GM12864 (cell line): ENCODE measurements around the gene PTGES3L.
"Not testable (repeated sequence)": the region's sequence is repeated elsewhere in the genome, so short reads cannot be mapped to it uniquely, and the experiment has no call there.

Source experiments
- DNase-seq: peaks from one replicate; pipeline ENCODE4 v3.0.0-alpha.2; 2011; ENCODE audit warnings: low read depth
- H3K4me3 ChIP-seq: 2 replicates; pipeline ENCODE4 v1.5.1; 2011; ENCODE audit warnings: mild to moderate bottlenecking, low read depth, low read length, control low read depth
- TF ChIP-seq, protein P1 (sequence below): IDR thresholded peaks from 2 replicates; pipeline ENCODE4 v1.5.1; 2011; ENCODE audit warnings: low read depth, mild to moderate bottlenecking, moderate library complexity, low read length, control low read depth, inconsistent platforms; ENCODE audit errors: missing control alignments

The PTGES3L gene

DNA sequence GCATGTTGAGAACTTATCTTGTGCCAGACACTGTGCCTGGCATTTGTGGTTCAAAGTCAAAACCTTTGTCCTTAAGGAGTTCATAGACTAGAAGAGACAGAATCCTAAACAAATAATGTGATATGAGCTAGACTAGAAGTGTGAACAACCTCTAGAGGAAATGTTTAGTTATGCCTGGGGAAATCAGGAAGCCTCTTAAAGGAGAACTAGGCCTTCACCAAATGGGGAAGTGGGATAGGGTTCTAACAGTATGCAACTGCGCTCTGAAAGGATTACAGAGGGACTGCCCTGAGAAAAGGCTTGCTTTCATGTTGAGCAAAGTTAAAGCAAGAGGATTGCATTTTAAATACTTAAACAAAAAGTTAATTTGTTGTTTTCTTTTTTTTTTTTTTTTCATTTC lies 5.3 kb upstream of the PTGES3L start:
- DNase-seq: peak; percentile 80
- H3K4me3 ChIP-seq: no peak overlapping the region; the same call in 1 of the 2 replicates
- TF ChIP-seq, protein P1, sequence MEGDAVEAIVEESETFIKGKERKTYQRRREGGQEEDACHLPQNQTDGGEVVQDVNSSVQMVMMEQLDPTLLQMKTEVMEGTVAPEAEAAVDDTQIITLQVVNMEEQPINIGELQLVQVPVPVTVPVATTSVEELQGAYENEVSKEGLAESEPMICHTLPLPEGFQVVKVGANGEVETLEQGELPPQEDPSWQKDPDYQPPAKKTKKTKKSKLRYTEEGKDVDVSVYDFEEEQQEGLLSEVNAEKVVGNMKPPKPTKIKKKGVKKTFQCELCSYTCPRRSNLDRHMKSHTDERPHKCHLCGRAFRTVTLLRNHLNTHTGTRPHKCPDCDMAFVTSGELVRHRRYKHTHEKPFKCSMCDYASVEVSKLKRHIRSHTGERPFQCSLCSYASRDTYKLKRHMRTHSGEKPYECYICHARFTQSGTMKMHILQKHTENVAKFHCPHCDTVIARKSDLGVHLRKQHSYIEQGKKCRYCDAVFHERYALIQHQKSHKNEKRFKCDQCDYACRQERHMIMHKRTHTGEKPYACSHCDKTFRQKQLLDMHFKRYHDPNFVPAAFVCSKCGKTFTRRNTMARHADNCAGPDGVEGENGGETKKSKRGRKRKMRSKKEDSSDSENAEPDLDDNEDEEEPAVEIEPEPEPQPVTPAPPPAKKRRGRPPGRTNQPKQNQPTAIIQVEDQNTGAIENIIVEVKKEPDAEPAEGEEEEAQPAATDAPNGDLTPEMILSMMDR: no peak

DNA sequence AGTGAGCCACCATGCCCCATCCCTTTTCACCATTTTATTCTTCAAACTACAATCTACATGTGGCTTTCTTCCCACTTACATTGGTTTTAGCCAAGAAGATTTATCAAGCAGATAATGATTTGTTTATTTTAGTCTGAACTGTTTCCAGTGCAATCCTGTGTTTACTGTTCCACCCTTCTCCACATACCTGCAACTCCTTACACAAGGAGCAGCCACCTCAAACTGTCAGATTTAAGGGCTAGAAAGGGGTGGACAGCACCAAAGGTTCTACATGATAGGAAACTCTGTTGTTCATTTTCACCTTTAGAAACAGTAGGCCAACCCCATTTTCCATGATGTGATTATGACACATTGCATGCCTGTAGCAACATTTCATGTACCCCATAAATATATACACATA lies 2.4 kb upstream of the PTGES3L start:
- TF ChIP-seq, protein P1: no peak

DNA sequence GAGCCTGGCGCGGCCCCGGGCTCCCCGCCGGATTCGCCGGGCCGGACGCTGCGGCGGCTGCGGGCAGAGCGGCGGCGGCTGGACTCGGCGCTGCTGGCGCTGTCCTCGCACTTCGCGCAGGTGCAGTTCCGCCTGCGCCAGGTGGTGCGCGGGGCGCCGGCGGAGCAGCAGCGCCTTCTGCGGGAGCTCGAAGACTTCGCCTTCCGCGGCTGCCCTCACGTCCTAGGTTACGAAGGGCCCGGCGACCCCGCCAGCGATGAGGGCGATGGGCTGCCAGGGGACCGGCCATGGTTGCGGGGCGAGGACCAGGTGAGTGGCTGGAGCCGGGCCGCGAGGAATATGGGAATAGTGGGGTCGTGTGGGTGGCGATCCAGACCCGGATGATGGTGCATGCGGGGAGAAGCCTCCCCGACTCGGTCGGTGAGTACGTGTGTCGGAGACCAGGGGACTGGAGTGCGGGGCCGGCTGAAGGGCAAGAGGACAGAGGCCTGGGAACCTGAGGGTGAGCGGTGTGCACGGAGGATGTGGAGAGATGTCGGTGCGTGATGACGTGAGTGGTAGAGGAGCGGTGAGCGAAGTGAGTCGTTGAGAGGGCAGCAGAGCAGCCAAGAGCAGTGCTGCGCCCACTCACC lies 1.0 kb upstream of the PTGES3L start:
- TF ChIP-seq, protein P1: peak; percentile 31
- no peak for DNase-seq

More for the DNA sequence above, 2.4 kb upstream of the PTGES3L start:
- no peak for DNase-seq
- H3K4me3 ChIP-seq: no peak overlapping the region; the same call in 1 of the 2 replicates

DNA sequence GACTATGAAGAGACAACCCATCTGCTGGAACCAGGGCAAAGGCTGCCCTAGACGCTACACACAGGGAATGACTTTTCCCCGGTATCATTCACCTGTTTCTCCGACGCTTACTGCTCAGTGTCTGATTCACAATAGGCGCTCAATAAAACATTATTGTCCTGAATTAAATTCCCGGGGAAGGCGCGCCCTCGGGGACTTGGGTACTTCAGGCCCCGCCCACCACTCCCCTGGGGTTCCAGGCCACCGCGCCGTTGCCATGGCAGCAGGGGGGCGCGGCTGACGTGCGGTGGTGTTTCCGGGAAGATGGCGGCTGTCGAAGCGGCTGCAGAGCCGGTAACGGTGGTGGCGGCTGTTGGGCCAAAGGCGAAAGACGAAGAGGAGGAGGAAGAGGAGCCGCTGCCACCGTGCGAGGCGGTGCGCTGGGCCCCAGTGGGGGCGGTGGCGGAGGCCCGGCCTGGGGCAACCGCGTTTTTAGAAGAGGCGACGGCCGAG lies 440 bp upstream of the PTGES3L start, which contains the start of gene RUNDC1:
TSS of gene RUNDC1 (plus strand) at position 292 of the 492 bp plus-strand sequence. CDS start at position 304, 12 bp downstream.
- TF ChIP-seq, protein P1: no peak
- DNase-seq: no peak
- H3K4me3 ChIP-seq: peak within 1 kb of the TSS; percentile 88

More for the DNA sequence above, 1.0 kb upstream of the PTGES3L start:
- H3K4me3 ChIP-seq: peak overlapping the region; percentile 88

DNA sequence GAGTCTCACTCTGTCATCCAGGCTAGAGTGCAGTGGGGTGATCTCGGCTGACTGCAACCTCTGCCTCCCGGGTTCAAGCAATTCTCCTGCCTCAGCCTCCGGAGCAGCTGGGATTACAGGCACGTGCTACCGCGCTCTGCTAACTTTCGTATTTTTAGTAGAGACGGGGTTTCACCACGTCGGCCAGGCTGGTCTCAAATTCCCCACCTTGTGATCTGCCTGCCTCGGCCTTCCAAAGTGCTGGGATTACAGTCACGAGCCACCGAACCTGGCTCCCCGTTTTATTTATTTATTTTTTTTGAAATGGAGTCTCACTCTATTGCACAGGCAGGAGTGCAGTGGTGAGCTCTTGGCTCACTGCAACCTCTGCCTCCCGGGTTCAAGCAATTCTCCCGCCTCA lies 4.2 kb downstream of the PTGES3L start:
- not testable (repeated sequence) for DNase-seq, H3K4me3 ChIP-seq

DNA sequence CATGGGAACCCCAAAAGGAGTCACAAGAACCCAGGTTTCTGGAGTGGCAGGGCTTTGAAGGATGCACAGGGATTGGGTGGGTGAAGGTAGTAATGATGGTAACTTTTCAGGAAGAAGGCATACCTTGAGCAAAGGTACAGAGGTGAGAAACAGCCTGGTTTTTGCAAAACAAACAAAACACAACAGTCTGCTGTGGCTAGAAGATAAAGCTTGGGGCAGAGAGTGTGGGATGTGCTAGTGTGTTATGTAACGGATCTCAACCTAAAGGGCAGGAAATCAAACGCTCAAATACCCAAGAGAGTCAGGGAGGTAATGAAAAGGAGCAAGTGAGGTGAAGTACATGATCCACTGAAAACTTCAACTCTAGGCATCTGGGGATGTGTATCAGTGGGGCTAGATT lies 4.6 kb downstream of the PTGES3L start:
- DNase-seq: no peak
- no peak overlapping the region for H3K4me3 ChIP-seq
- TF ChIP-seq, protein P1: no peak

DNA sequence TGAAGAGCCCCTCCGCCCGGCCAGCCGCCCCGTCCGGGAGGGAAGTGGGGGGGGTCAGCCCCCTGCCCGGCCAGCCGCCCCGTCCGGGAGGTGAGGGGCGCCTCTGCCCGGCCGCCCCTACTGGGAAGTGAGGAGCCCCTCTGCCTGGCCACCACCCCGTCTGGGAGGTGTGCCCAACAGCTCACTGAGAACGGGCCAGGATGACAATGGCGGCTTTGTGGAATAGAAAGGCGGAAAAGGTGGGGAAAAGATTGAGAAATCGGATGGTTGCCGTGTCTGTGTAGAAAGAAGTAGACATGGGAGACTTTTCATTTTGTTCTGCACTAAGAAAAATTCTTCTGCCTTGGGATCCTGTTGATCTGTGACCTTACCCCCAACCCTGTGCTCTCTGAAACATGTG lies 6.6 kb downstream of the PTGES3L start:
- not testable (repeated sequence) for H3K4me3 ChIP-seq, DNase-seq

DNA sequence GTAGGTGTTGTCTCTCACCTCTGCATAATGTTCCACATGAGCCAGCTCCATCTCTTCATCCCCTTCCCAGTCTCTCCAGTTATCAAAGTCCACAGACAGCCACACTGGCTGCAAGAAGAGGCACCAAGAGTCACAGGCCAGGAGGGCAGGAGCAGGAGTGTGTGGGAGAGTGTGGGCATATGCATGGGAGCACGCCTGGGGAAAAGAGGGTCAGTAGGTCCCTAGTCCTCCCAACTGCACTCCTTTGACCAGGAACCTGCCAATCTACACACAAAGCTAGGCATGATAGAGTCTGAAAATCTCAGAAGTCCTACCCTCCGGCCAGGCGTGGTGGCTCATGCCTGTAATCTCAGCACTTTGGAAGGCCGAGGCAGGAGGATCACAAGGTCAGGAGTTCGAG lies 8.3 kb downstream of the PTGES3L start:
- DNase-seq: no peak
- no peak overlapping the region for H3K4me3 ChIP-seq

More for the DNA sequence above, 8.3 kb downstream of the PTGES3L start:
- TF ChIP-seq, protein P1: no peak
